Measurements from ENCODE around the gene MBP. TPM values are rescaled to one million over a fixed set of nuclear protein-coding genes. Genes with fewer than 3 reads are reported as not detected.

The MBP gene
- total and polyA plus RNA-seq, 2 donors from 2014 or later = 15.1 to 61.2 TPM

DNA sequence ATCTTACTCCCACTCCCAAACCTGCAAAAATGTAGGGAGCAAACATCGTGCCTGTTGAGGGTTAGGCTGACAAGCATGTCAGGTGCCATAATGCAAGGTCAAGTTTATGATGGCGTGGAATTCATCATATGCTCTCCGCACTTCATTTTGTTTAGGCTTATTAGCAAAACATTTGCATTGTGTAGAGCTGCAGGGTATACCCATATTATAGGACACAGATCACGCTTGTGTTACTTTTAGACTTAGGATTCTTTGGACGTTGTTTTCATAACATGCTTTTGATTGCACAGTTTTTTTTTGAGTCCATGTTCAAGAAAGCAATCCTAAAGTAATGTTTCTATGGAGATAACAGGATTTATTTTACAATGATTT, 22.9 kb downstream of the MBP start:
- DNase-seq (no peak), FAIRE-seq (no peak)
- TF ChIP-seq, protein P1, sequence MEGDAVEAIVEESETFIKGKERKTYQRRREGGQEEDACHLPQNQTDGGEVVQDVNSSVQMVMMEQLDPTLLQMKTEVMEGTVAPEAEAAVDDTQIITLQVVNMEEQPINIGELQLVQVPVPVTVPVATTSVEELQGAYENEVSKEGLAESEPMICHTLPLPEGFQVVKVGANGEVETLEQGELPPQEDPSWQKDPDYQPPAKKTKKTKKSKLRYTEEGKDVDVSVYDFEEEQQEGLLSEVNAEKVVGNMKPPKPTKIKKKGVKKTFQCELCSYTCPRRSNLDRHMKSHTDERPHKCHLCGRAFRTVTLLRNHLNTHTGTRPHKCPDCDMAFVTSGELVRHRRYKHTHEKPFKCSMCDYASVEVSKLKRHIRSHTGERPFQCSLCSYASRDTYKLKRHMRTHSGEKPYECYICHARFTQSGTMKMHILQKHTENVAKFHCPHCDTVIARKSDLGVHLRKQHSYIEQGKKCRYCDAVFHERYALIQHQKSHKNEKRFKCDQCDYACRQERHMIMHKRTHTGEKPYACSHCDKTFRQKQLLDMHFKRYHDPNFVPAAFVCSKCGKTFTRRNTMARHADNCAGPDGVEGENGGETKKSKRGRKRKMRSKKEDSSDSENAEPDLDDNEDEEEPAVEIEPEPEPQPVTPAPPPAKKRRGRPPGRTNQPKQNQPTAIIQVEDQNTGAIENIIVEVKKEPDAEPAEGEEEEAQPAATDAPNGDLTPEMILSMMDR (IDR thresholded peaks at IDR 0.05; ENCODE audit: borderline replicate concordance, extremely low read depth, insufficient read depth) = no peak
- Histone ChIP-seq H3K4me3 (ENCODE audit: low read length in 3 of 3) (no peak overlapping the region), H3K36me3 (ENCODE audit: control insufficient read depth in 2 of 3, insufficient read depth in 3 of 3, low read length in 3 of 3) (no peaks in the 10 kb centered on the region), H3K9ac (ENCODE audit: low read length in 3 of 3) (no peak overlapping the region), H3K27me3 (ENCODE audit: control insufficient read depth, insufficient read depth, low read length) (no peaks in the 10 kb centered on the region), H3K9me3 (ENCODE audit: control insufficient read depth in 2 of 3, insufficient read depth in 1 of 3, low read length in 3 of 3) (no peaks in the 10 kb centered on the region), H3K27ac (ENCODE audit: low read depth in 2 of 2, low read length in 2 of 2) (no peak overlapping the region), H3K4me1 (ENCODE audit: control insufficient read depth in 2 of 3, insufficient read depth in 2 of 3, low read depth in 1 of 3, low read length in 3 of 3) (peaks cover 11 to 48% (median 21%) of the 10 kb centered on the region in 3 donors)
- intact Hi-C loops (cut with DNase I) = no loop called here

DNA sequence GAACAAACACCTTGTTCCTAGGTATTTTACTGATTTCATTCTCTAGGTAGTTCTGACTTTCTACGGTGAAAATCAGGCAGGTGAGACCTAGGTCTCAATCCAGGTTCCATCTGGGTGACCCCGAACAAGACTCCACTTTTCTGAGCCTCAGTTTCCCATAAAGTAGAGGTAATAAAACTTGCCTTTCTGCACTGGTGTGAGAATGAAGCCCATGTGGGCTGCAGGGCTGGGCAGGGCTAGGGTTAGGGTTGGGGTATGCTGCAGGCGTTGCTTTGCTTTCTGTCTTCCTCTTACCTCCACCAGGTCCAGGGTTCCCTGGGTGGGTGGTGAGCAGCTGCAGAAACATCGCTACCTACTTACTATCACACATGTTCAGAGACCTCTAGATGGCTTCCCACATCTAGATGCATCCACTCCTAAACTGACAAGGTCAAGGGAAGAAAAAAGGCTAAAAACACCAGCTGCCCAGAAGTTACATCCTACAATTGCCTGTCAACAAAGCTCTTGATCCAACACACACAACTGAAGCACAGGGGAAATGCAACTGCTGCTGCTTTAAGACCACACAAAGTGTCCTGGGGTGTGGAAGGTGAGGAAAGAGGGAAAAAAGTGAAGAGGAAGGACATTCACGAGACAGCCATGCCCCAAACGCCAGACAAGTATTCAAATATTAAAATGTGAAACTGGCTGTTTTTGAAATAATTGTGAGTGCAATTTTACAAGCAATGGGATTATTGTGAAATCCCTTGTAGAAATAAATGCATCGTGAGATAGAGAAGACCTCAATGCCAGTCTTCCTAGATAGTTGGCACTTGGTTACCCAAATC, 23.5 kb downstream of the MBP start:
- H3K27me3 ChIP-seq (ENCODE audit: control insufficient read depth, insufficient read depth, low read length) = no peaks in the 10 kb centered on the region
- no peaks in the 10 kb centered on the region for H3K36me3 ChIP-seq (ENCODE audit: control insufficient read depth in 2 of 3, insufficient read depth in 3 of 3, low read length in 3 of 3)
- intact Hi-C loops (cut with DNase I) = no loop called here
- no peak for FAIRE-seq
- H3K9me3 ChIP-seq (ENCODE audit: control insufficient read depth in 2 of 3, insufficient read depth in 1 of 3, low read length in 3 of 3) = no peaks in the 10 kb centered on the region
- peak in 2 of 5 donors; percentile 35 to 49 for DNase-seq
- H3K27ac ChIP-seq (ENCODE audit: low read depth in 2 of 2, low read length in 2 of 2) = peak overlapping the region; percentile 55 to 90
- H3K4me1 ChIP-seq (ENCODE audit: control insufficient read depth in 2 of 3, insufficient read depth in 2 of 3, low read depth in 1 of 3, low read length in 3 of 3) = peaks cover 11 to 46% (median 19%) of the 10 kb centered on the region in 3 donors
- TF ChIP-seq, protein P1 (IDR thresholded peaks at IDR 0.05; ENCODE audit: borderline replicate concordance, extremely low read depth, insufficient read depth) = no peak
- H3K9ac ChIP-seq (ENCODE audit: low read length in 3 of 3) = peak overlapping the region in 1 of 3 donors; percentile 8
- H3K4me3 ChIP-seq (ENCODE audit: low read length in 3 of 3) = no peak overlapping the region

DNA sequence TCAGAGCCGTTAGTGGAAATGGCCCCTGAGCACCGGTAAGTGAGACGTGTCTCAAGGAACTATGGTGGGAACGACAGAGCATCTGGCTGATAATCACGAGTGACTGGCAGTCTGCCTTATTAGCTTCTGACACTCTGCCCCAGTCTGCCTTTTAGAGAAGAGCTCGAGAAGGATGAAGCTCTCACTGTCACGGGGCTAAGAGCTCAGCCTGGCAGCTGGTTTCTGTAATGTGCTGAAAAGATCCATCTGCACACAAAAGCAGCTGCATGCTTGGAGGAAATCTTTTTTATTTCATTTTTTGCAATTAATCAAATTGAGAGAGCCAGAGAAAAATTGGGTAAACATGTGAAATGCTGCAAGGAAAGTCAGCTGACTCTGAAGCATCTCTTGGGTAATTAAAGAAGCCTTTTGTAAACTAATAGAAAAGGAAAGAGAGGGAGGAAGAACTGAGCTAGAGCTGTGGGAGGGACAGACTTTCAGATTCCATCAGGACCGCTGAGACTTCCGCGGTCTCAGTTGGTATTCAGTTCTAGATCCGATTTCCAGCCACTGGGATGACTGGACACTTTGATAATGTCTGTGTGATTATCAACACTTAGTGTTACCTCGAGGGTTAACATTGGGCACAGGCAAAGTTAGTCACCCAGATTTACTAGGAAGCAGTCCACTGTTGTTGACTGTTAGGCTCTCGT, 24.4 kb downstream of the MBP start:
- TF ChIP-seq, protein P1 (IDR thresholded peaks at IDR 0.05; ENCODE audit: borderline replicate concordance, extremely low read depth, insufficient read depth) = no peak
- Histone ChIP-seq H3K4me3 (ENCODE audit: low read length in 3 of 3) (no peak overlapping the region), H3K27me3 (ENCODE audit: control insufficient read depth, insufficient read depth, low read length) (no peaks in the 10 kb centered on the region), H3K36me3 (ENCODE audit: control insufficient read depth in 2 of 3, insufficient read depth in 3 of 3, low read length in 3 of 3) (no peaks in the 10 kb centered on the region), H3K27ac (ENCODE audit: low read depth in 2 of 2, low read length in 2 of 2) (peak overlapping the region in 1 of 2 donors; percentile 90), H3K4me1 (ENCODE audit: control insufficient read depth in 2 of 3, insufficient read depth in 2 of 3, low read depth in 1 of 3, low read length in 3 of 3) (peaks cover 11 to 45% (median 19%) of the 10 kb centered on the region in 3 donors), H3K9me3 (ENCODE audit: control insufficient read depth in 2 of 3, insufficient read depth in 1 of 3, low read length in 3 of 3) (no peaks in the 10 kb centered on the region), H3K9ac (ENCODE audit: low read length in 3 of 3) (peak overlapping the region in 1 of 3 donors; percentile 8)
- DNase-seq = peak; percentile 58 to 94 (median 76)
- no peak for FAIRE-seq
- intact Hi-C loops (cut with DNase I) = no loop called here
